Mucosa of stomach (tissue), 1 donor: ENCODE results near the gene TGFBR3.

Source experiments
- H3K27me3 ChIP-seq: one replicate; pipeline ENCODE4 v1.7.0; 2013; ENCODE audit warnings: mild to moderate bottlenecking, low read length; ENCODE audit not compliant: control insufficient read depth, insufficient read depth
- H3K36me3 ChIP-seq: one replicate; pipeline ENCODE4 v1.7.0; 2013; ENCODE audit warnings: low read length; ENCODE audit not compliant: control insufficient read depth, insufficient read depth
- H3K4me1 ChIP-seq: one replicate; pipeline ENCODE4 v1.7.0; 2013; ENCODE audit warnings: mild to moderate bottlenecking, low read length; ENCODE audit not compliant: control insufficient read depth, insufficient read depth
- H3K4me3 ChIP-seq: one replicate; pipeline ENCODE4 v1.7.0; 2013; ENCODE audit warnings: low read length
- H3K9ac ChIP-seq: one replicate; pipeline ENCODE4 v1.7.0; 2013; ENCODE audit warnings: mild to moderate bottlenecking, low read length, moderate library complexity
- H3K9me3 ChIP-seq: one replicate; pipeline ENCODE4 v1.7.0; 2013; ENCODE audit warnings: mild to moderate bottlenecking, low read length, moderate library complexity; ENCODE audit not compliant: control insufficient read depth
- donor health status: Pancreatic carcinoma.

Gene TGFBR3

DNA sequence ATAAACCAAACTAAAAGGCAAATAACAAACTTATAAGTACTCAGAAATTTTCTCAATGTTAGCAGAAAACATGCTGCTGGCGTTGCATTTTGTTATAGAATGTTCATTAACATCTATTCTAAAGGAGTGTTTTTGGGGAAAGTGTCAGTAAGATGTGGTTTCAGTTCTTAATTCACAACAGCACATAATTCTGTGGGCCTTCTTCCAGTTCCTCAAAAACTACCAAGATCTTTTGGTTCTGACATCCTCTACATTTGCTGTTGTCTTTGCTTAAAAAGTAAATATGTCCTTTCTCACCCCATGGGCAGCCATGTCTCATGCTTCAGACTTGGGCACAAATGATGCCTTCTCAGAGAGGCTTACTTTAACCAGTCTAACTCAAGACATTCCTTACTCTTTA, 232.8 kb downstream of the TGFBR3 start:
- no peaks in the 10 kb centered on the region for H3K9me3 ChIP-seq
- H3K36me3 ChIP-seq = no peaks in the 10 kb centered on the region
- H3K4me1 ChIP-seq = no peaks in the 10 kb centered on the region
- no peak overlapping the region for H3K9ac ChIP-seq
- H3K27me3 ChIP-seq = no peaks in the 10 kb centered on the region
- H3K4me3 ChIP-seq = no peak overlapping the region

DNA sequence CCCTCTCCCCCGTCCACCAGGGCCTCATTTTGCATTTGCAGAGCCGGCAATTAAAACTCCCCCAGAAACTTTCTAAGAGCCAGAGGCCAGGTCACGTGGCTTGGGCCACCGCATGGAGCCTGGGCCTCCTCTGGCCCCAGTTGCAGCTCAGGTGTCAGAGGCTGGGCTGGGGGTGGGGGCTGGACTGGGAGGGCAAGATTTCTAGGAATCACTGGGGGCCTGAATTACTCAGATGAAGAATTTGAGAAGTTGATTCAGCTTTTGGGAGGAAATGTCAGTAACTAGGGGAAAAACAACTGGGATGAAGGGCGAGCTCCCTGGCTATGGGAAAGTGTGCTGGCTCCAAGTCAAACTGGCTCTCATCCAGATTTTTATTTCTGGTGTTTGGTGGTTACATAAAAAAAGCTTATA, 234.3 kb downstream of the TGFBR3 start:
- Histone ChIP-seq H3K9ac (no peak overlapping the region), H3K36me3 (no peaks in the 10 kb centered on the region), H3K4me1 (no peaks in the 10 kb centered on the region), H3K4me3 (no peak overlapping the region), H3K27me3 (no peaks in the 10 kb centered on the region), H3K9me3 (no peaks in the 10 kb centered on the region)

DNA sequence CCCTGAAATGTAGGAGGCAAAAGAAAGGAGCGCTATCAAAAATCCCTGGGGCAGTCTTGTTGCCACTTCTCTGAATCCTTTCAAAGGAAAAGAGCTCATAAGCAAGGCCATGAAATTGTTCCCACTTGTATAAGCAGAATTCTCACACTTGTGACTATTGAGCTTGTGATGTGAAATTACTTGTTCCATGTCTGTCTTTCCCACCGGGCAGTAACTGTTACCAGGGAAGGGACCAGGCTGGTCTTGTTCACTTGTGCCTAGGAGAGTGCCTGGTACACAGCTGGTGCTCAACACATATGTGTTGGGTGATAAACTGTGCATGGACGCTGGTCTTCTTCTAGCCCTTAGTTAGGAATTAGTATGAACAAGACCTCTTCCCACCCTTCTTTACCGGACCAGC, 234.7 kb downstream of the TGFBR3 start:
- Histone ChIP-seq H3K4me1 (no peaks in the 10 kb centered on the region), H3K9me3 (no peaks in the 10 kb centered on the region), H3K27me3 (no peaks in the 10 kb centered on the region), H3K9ac (no peak overlapping the region), H3K4me3 (no peak overlapping the region), H3K36me3 (no peaks in the 10 kb centered on the region)

- Histone ChIP-seq H3K4me1 (no peaks in the 10 kb centered on the region), H3K9ac (no peak overlapping the region), H3K27me3 (no peaks in the 10 kb centered on the region), H3K9me3 (no peaks in the 10 kb centered on the region), H3K4me3 (no peak overlapping the region), H3K36me3 (no peaks in the 10 kb centered on the region)
Observed at GRCh38 chr1:91650764-91651163, 235.2 kb downstream of the TGFBR3 start.

- Histone ChIP-seq H3K9me3 (no peaks in the 10 kb centered on the region), H3K27me3 (no peaks in the 10 kb centered on the region), H3K36me3 (no peaks in the 10 kb centered on the region), H3K4me1 (no peaks in the 10 kb centered on the region), H3K9ac (no peak overlapping the region), H3K4me3 (no peak overlapping the region)
Observed at GRCh38 chr1:91647061-91647460, 238.9 kb downstream of the TGFBR3 start.

DNA sequence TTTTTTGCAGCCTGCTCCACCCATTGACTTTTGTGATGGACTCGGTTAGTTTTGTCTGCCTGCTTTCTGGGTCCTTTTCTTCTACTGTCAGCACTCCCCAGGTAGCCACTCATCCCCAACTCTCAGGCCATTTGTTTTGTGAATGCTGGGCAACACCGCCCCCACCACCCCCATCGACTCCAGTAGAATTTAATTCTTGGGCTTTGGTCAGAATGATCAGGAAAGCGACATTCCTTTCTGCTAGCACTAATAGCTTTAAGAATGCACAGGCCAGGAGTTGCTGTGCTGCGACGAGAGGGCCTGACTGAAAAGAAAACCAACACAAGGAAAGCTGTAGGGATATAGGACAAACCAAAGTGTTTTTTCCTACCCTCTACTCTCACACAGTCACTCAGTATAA, 240.9 kb downstream of the TGFBR3 start:
- no peak overlapping the region for H3K4me3 ChIP-seq
- H3K9me3 ChIP-seq = no peaks in the 10 kb centered on the region
- H3K9ac ChIP-seq = no peak overlapping the region
- no peaks in the 10 kb centered on the region for H3K27me3 ChIP-seq
- H3K4me1 ChIP-seq = no peaks in the 10 kb centered on the region
- H3K36me3 ChIP-seq = no peaks in the 10 kb centered on the region

DNA sequence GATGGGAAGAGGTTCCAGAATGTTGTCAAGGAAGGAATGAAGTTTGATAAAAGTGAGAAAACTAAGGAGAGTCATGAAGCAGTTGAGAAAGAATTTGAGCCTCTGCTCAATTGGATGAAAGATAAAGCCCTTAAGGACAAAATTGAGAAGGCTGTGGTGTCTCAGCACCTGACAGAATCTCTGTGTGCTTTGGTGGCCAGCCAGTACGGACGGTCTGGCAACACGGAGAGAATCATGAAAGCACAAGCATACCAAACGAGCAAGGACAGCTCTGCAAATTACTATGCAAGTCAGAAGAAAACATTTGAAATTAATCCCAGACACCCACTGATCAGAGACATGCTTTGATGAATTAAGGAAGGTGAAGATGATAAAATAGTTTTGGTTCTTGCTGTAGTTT, 242.5 kb downstream of the TGFBR3 start:
- H3K4me3 ChIP-seq = no peak overlapping the region
- no peaks in the 10 kb centered on the region for H3K36me3 ChIP-seq
- no peaks in the 10 kb centered on the region for H3K9me3 ChIP-seq
- H3K4me1 ChIP-seq = no peaks in the 10 kb centered on the region
- H3K27me3 ChIP-seq = no peaks in the 10 kb centered on the region
- H3K9ac ChIP-seq = no peak overlapping the region

DNA sequence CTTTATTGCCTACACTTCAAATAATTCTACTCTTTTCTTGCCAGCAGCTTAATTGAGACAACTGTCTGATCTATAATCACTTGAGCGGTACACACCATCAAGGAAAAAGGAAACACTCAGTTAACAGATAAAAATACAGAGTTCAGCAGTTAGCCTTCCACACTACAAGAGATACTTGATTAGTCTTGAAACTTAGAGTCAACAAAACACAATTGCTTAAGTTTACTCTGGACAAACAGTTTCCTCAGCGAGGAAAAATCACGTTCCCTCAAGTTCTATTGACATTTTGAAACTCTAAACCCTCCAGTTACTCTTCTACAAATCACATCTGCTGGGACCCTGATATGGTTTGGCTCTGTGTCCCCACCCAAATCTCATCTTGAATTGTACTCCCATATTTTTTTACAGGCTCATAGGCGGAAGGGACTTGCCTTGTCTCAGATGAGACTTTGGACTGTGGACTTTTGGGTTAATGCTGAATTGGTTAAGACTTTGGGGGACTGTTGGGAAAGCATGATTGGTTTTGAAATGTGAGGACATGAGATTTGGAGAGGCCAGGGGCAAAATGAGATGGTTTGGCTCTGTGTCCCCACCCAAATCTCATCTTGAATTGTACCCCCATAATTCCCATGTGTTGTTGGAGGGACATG, 244.9 kb downstream of the TGFBR3 start:
- Histone ChIP-seq H3K4me3 (no peak overlapping the region), H3K36me3 (no peaks in the 10 kb centered on the region), H3K9me3 (no peaks in the 10 kb centered on the region), H3K9ac (no peak overlapping the region), H3K4me1 (no peaks in the 10 kb centered on the region), H3K27me3 (no peaks in the 10 kb centered on the region)

DNA sequence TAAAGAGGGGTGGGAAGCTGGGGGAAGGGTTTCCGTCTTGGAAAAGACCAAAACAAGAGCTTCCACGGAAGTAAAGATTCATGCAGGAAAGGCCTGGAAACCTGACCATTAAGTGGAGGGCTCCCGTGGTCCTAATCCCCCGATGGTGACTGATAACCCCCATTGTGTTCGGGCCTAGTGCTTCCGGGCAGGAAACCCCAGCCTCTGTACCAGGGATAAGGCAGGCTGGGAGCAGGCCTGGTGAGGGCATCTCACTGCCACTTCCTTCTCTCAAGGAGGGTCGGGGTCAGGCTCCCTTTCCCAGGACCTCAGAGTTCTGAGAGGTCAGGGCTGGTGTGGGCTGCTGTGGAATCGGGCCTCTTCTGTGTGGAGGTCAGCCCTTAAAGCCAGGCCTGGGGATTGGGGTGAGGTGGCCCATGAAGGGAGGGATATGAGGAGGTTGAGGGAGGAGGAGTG, 248.4 kb downstream of the TGFBR3 start:
- Histone ChIP-seq H3K9me3 (no peaks in the 10 kb centered on the region), H3K4me3 (no peak overlapping the region), H3K9ac (no peak overlapping the region), H3K4me1 (no peaks in the 10 kb centered on the region), H3K36me3 (no peaks in the 10 kb centered on the region), H3K27me3 (no peaks in the 10 kb centered on the region)

DNA sequence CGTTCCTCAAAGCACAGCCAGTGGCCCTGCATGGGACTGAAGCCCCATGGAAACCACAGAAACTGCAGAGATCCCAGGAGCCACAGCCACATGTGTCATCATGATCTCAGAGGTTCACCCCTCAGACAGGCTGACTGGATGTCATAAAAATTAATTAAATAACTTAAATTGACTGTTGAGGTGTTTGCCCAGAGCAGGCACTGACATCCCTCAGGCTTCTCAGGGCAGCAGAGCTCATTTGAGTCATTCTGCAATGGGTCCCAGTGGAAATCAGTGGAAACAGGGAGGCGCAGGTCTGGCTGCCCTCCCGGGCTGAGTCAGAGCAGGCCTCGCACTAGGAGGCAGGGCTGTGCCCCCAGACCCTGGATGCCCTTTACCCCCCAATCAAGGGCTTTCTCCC, 250.2 kb downstream of the TGFBR3 start:
- Histone ChIP-seq H3K9me3 (no peaks in the 10 kb centered on the region), H3K9ac (no peak overlapping the region), H3K4me1 (no peaks in the 10 kb centered on the region), H3K4me3 (no peak overlapping the region), H3K36me3 (no peaks in the 10 kb centered on the region), H3K27me3 (no peaks in the 10 kb centered on the region)

DNA sequence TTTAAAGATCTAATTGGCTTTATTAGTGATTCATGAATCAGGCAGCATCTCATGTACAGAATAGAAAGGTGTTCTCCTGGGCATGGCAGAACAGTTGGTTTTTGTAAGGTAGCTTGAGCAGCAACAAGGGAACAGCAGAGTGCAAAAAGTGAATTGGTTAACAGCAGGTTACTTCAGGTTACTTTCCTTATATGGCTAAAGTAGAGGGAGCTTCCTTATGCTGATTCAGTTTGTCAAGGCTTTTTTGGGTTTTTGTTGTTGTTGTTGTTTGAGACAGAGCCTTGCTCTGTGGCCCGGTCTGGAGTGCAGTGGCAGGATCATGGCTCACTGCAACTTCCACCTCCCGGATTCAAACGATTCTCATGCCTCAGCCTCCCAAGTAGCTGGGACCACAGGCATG, 252.5 kb downstream of the TGFBR3 start:
- Histone ChIP-seq H3K9ac (no peak overlapping the region), H3K4me3 (no peak overlapping the region), H3K27me3 (no peaks in the 10 kb centered on the region), H3K36me3 (no peaks in the 10 kb centered on the region), H3K4me1 (no peaks in the 10 kb centered on the region), H3K9me3 (no peaks in the 10 kb centered on the region)

DNA sequence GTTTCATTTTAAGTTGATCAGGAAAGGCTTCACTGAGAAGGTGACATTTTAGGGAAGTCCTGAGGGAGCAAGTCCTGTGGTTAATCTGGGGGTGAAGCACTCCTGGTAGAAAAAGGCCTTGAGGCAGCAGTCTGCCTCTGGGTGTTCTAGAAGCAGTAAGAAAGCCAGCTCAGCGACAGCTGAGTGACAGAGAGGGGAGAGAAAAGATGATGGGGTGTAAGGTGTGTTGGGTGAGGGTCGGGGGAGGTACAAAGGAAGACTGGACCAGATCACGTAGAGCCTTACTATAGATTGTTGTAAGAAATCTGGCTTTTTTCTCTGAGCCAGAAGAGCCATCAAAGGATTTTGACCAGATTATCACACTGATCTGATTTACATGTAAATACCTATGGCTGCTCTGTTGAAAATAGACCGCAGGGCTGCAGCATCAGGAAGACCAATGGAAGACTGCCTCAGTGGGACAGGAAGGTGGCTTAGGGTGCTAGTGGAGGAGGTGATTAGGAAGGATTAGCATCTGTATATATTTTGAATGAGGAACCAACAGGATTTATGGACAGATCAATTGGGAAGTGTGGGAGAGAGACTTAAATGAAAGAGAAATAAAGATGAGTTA, 254.1 kb downstream of the TGFBR3 start:
- H3K9me3 ChIP-seq = no peaks in the 10 kb centered on the region
- no peaks in the 10 kb centered on the region for H3K36me3 ChIP-seq
- H3K4me3 ChIP-seq = no peak overlapping the region
- no peaks in the 10 kb centered on the region for H3K4me1 ChIP-seq
- H3K9ac ChIP-seq = no peak overlapping the region
- H3K27me3 ChIP-seq = no peaks in the 10 kb centered on the region

DNA sequence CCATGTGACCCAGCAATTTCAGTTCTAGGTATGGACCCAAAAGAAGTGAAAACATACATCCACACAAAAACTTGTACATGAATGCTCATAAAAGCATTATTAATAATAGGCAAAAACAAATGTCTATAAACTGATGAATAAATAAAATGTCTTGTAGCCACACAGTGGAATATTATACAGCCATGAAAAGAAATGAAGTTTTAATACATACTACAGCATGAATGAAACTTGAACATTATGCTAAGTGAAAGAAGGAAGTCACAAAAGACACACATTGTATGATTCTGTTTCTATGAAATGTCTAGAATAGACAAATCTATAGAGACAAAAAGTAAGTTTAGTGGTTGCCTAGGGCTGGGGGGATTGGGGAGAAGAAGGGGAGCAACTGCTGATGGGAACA, 255.1 kb downstream of the TGFBR3 start:
- H3K27me3 ChIP-seq = no peaks in the 10 kb centered on the region
- no peaks in the 10 kb centered on the region for H3K9me3 ChIP-seq
- H3K4me1 ChIP-seq = no peaks in the 10 kb centered on the region
- H3K9ac ChIP-seq = no peak overlapping the region
- no peaks in the 10 kb centered on the region for H3K36me3 ChIP-seq
- H3K4me3 ChIP-seq = no peak overlapping the region
